ENCODE results near the gene TRPM5.

The TRPM5 gene

GRCh38 chr11:2420502-2421225 is 23.6 kb downstream of the TRPM5 start:
- peak; percentile 87 for DNase-seq

- peak; percentile 85 for DNase-seq
Measured at GRCh38 chr11:2419638-2420501, 24.4 kb downstream of the TRPM5 start.

- DNase-seq = no peak
Measured at GRCh38 chr11:2418693-2419360, 25.5 kb downstream of the TRPM5 start.

DNA sequence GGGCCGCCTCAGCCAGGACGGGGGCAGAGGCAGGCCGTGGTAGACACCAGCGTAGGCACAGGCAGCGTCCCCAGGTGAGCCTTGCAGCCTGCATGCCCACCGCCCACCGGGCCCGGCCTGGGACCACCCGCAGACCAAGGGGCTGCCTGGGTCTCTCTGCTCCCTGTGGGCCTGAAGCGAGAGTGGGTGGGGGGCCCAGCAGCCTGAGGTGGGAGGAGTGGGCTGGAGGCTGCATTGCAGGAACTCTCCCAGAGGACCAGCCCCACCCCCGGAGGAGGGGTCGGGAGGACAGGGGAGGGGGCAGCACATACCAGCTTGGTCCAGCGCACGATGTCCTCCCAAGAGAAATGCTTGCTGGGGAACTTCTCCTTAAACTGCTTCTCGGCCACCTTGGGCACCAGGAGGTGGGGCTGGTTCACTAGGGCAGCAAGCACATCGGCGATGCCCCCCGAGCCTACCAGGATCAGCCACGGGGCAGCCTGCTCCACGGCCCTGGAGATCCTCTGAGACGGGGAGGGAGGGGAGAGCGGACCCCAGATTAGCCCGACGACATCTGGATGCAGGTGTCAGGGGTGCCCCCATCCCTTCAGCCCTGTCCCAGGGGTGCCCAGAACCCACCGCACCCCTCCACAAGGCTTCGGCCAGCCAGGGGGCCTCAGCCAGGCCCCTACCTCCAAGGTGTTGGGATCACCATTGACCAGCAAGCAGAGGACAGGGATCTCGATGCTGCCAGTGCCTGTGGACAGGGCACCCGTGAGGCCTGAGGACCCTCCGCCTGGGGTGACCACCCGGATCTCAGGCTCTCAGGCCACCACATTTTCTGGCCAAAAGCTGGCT is 26.2 kb downstream of the TRPM5 start:
- DNase-seq = no peak

DNA sequence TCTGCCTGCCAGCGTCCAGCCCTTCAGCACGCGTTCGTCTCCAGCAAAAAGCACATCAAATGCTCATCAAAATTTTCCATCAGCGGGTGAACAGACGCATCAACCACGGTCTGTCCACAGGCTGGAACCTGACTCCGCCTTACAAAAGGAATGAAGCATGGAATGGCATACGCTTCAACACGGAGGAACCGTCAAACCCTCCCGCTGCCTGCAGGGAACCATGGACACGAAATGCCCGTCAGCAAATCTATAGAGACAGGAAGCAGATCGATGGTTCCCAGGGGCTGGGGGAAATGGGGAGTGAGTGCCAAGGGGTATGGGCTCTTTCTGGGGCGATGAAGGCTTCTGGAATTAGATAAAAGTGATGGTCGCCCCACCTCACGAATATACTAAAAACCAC is 27.5 kb downstream of the TRPM5 start:
- DNase-seq = no peak

- no peak for DNase-seq
Measured at GRCh38 chr11:2415601-2416380, 28.5 kb downstream of the TRPM5 start.

DNA sequence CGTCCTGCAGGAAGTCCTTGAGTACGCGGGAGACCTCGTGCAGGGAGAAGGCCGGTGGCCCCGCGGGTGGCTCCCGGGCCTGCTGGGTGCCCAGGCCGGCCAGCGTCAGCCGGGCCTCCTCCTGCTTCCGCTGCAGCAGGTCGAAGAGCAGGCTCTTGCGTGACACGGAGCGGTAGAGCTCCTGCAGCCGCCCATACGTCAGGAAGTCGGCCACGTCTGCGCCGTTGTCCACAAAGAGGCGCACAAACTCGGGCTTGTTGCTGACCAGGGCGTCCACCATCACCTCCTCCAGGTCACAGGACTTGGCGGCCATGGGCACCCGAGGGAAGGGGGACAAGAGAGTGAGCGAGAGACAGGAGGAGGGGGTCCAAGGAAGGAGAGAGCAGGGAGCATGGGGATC is 29.1 kb downstream of the TRPM5 start:
- DNase-seq = no peak

DNA sequence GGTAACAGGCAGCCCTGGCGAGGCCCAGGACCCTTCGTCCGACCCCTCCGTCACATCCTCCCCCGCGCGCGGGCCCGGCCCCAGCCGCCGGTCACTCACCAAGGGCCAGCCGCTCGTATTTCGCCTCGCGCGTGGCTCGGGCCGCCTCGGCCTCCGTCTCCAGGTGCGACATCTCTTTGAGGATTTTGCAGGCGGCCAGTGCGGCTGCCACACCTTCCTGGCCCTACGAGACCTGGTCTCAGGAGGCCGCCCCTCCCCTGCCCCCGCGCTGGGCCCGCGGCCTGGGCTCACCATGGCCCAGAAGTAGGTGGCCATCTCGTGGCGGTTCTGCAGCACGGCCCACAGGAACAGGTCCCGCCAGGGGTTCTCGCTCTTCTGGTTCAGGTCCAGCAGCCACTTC is 29.7 kb downstream of the TRPM5 start:
- DNase-seq = no peak

DNA sequence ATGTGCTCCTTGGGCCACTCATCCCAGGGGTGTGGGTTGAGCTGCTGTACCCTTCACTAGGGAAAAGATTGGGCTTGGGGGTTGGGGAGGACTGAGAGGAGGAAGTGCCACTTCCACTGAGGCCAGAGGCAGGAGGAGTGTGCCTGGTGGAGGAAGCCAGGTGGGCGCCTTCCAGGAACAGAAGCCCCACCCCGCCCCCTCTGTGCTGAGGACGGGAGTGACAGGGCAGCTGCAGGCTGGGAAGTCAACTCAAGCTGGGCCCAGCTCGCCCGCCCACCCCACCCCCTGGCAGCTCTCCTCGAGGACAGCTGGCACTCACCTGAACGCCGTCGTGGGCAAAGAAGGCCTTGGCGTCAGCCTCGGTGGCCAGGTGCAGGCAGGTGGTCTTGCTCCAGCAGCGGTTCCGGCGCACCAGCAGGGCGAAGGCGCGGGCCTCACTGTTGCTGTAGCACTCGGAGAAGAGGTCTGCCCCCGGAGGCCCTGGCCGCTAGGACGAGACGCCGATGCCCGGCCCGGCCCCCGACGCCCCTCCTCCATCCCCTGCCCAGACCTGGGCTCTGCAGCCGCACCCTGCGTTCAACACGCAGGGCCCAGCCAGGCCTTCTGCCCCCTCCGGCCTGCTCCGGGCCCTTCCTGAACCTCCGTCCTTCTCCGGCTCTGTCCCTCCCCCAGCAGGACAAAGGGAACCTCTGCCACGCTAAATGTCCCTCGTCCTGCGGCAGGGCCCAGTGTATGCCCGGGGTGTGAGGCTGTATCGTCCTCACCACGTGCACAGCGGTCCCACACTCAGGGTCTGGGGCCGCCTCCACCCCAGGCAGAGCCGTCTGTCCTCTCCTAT is 30.4 kb downstream of the TRPM5 start:
- no peak for DNase-seq

GRCh38 chr11:2412323-2412722 is 32.0 kb downstream of the TRPM5 start:
- DNase-seq = no peak

DNA sequence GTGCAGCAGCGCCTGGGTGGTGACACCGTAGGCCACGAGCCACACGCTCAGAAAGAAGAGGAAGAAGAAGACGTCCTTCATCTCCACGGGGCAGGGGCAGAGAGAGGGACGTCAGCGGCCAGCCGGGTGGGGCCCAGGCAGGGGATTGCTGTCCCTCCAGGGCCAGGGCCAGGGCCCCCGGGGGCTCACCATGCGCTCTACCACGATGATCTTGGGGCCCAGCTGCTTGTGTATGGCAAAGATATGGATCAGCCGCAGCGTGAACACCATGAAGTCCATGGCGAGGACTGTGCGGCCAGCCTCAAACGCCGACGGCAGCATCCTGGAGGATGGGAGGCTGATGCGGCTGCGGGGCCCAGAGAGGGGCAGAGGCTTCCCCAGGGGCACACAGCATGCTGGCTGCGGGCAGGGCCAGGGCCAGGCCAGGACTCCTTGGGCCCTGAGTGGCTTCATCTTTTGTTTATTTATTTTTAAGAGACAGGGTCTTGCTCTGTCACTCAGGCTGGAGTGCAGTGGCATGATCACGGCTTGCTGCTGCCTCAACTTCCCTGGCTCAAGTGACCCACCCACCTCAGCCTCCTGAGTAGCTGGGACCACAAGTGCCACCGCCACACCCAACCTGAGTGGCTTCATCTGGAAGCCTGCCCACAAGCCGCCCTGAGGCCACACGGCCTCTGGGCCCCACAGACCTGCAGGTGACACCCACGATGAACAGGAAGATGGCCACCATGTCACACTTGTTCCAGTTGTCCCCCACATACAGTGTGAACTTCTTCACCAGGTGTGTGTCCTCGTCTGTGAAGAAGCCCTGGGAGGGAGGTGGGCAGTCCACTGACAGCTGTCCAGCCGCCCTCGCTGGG is 32.6 kb downstream of the TRPM5 start:
- no peak for DNase-seq

GRCh38 chr11:2410616-2411015 is 33.7 kb downstream of the TRPM5 start:
- no peak for DNase-seq

DNA sequence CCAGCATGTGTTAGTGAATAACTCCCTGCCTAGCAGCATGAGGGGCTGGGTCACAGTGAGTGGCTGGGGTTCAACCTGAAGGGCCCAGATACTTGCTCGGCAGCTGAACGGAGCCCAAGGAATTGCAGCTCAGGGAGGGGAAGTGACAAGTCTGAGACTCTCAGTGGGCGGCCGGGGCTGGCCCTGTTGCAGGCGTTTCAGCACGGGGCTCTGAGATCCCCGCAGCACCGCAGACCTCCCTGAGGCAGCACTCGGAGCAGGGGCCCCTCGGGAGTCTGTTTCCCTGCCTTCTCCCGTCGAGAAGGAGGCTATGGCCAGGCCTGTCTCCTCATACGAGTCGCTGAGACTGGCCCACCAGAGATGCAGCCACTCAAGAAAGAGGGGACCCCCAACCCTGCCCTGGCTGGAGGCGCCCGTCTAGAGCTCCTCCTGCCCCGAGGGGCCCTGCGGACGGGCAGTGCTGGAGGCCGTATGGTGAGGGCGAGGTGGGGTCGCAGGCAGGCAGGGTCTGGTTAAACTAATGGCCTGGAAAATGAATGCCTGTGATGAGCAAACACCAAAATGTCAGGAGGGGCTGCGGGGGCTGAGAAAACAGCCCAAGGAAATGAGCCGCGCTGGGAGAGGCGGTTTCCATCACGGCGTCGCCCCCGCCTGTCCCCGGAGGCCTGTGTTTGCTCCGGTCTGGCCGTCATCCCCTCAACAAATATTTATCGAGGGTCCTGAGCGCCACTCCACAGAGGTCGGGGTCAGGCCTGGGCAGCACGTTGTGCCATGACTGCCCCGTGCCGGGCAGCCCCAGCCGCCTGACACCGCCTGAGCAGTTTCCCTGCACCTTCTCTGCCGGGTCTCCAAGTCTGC is 34.5 kb downstream of the TRPM5 start:
- DNase-seq = no peak

- DNase-seq = no peak
Measured at GRCh38 chr11:2409126-2409525, 35.2 kb downstream of the TRPM5 start.

DNA sequence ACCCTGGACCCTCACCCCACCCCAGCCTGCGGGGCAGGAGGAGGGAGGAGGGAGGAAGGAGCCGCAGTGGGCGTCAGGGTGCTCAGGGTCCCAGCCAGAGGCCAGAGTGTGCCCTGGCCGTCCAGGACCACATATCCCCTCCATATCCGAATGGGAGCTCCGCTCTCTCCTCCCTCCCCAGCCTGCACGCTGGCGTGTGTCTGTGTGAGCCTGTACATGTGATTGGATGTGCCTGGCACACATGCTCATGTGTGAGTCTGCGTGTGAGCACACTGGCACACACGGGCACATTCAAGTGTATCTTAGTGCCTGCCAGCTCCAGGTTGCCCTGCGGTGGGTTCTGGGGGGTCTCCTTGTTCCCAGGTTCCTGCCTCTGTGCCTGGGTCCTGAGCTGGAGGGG is 35.6 kb downstream of the TRPM5 start:
- no peak for DNase-seq

GRCh38 chr11:2406878-2407410 is 37.4 kb downstream of the TRPM5 start:
- no peak for DNase-seq

DNA sequence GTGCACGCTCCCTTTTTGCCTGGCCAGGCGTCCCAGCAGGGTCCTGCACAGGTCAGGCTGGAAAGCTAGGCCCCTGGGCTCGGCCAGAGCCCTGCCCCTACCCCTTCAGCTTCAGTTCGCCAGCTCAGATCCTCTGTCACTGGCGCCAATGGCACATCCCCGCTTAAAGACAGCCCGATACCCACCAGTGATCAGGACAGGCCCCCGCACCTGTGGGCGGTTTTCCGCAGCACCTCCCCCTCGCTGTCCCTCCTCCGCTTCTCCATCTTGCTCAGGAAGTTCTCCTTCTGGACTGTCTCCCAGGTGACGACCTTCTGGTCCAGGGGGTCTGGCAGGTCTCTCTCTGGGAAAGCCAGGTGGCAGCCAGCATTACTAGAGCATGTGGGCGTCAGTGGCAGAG is 37.9 kb downstream of the TRPM5 start:
- no peak for DNase-seq

GRCh38 chr11:2404735-2405196 is 39.5 kb downstream of the TRPM5 start:
- no peak for DNase-seq
